Glutamatergic neuron (in vitro differentiated cells): ENCODE measurements around the gene EZR. TPM values are rescaled to one million over a fixed set of nuclear protein-coding genes. Genes with fewer than 3 reads are reported as not detected.
"Not testable (repeated sequence)": the region's sequence is repeated elsewhere in the genome, so short reads cannot be mapped to it uniquely, and the experiment has no call there.

Experiments
- DNase-seq: peaks from one replicate; pipeline ENCODE4 v3.0.0; 2022
- H3K27ac Mint-ChIP-seq: one replicate; pipeline ENCODE4 v1.8.0; 2020; ENCODE audit warnings: mild to moderate bottlenecking, mixed read lengths, inconsistent platforms; ENCODE audit not compliant: unreplicated experiment
- H3K27me3 Mint-ChIP-seq: one replicate; pipeline ENCODE4 v1.8.0; 2020; ENCODE audit warnings: mild to moderate bottlenecking, moderate library complexity, mixed read lengths, inconsistent platforms; ENCODE audit not compliant: unreplicated experiment
- H3K36me3 Mint-ChIP-seq: one replicate; pipeline ENCODE4 v1.8.0; 2020; ENCODE audit warnings: mild to moderate bottlenecking, mixed read lengths, inconsistent platforms; ENCODE audit not compliant: unreplicated experiment
- H3K4me1 Mint-ChIP-seq: one replicate; pipeline ENCODE4 v1.8.0; 2020; ENCODE audit warnings: mild to moderate bottlenecking, low read depth, mixed read lengths, inconsistent platforms; ENCODE audit not compliant: unreplicated experiment
- H3K4me3 Mint-ChIP-seq: one replicate; pipeline ENCODE4 v1.8.0; 2020; ENCODE audit warnings: mild to moderate bottlenecking, mixed read lengths, inconsistent platforms; ENCODE audit not compliant: unreplicated experiment
- H3K9me3 Mint-ChIP-seq: one replicate; pipeline ENCODE4 v1.8.0; 2020; ENCODE audit warnings: mild to moderate bottlenecking, moderate library complexity, mixed read lengths, inconsistent platforms; ENCODE audit not compliant: unreplicated experiment
- CTCF ChIP-seq: fragments of 200-600 bp; sonication (generic); IDR thresholded peaks from one replicate; pipeline ENCODE4 v1.5.0; 2021; ENCODE audit not compliant: partially characterized antibody, unreplicated experiment
- total RNA-seq: library from RNA; stranded (reverse); fragmentation: NEBNext Ultra II Directional; extraction: Animal tissue kit (Norgen Biotek cat#: 25700); gene quantifications from one replicate; pipeline ENCODE4 v1.2.1, GENCODE V29; 2021; ENCODE audit not compliant: unreplicated experiment

EZR gene
- total RNA-seq, 1 donor from 2014 or later, result 272 TPM

GRCh38 chr6:158847012-158847529 is 27.9 kb upstream of the EZR start:
- Mint-ChIP-seq H3K9me3 (no peaks in the 10 kb centered on the region), H3K4me1 (no peaks in the 10 kb centered on the region), H3K36me3 (no peaks in the 10 kb centered on the region), H3K27ac (no peak overlapping the region), H3K27me3 (peaks cover 3% of the 10 kb centered on the region), H3K4me3 (no peak overlapping the region)
- no peak for DNase-seq
- TF ChIP-seq CTCF, result no peak

DNA sequence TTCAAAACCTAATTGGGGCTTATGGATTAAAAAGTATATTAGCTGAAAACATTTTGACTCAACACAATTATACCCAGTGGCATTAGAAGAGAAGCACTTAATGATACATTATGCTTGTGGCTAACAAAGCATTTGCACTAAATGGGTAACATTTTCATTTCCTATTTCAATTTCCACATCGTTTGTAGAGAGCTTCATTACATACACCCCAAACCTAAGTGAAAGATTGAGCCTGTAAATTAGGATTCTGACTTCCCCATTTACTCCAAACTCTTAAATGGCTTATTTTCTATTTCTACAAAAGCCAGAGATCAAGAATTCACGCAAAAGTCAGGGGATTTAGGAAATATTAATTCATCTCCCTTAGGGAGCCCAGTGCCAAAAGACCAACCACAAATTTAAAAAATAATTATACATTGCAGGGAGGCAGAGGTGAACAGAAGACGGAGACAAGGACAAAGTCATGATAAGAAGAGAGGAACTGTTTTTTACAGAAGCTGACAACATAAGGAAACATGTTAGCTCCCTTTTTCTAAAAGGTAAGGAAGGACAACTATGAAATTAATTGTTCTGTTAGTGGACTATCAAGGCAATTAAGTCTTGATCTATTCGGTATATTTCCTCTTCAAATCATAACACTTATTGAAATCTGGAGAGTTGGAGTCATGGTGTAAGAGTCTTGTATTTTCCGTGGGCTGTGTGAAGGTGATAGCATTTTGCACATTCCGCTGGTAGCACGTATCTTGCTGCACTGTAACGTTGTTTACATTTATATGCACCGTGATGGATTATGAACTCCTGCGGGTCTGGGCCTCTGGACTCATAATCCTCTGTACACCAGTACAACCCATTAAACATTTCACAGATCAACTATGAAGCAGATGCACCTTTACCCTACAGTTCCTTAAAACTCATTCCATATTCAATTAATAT is 24.8 kb upstream of the EZR start:
- Mint-ChIP-seq H3K4me1 (no peaks in the 10 kb centered on the region), H3K4me3 (no peak overlapping the region), H3K27ac (no peak overlapping the region), H3K27me3 (peaks cover 3% of the 10 kb centered on the region), H3K9me3 (peaks cover 2% of the 10 kb centered on the region), H3K36me3 (peaks cover 5% of the 10 kb centered on the region)
- TF ChIP-seq CTCF, result no peak
- DNase-seq, result no peak

DNA sequence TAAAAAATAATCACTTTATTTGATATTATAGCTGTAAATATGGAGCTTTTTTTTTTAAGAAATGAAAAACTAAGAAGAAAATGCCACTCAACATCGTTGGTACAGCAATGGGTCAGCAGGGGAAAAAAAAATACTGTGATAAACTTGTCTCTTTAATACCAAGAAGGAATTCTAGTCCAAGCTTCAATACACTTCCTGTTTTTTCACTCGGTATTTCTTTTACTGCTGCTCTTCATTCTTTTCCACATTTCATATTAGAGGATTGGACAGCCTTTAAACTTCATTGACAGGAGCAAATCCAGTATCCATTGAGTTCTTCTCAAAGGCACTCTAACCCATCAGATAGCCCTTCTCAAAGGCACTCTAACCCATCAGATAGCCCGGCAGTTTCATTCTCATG is 22.2 kb upstream of the EZR start:
- H3K4me3 Mint-ChIP-seq, result no peak overlapping the region
- peaks cover 5% of the 10 kb centered on the region for H3K36me3 Mint-ChIP-seq
- no peak overlapping the region for H3K27ac Mint-ChIP-seq
- peaks cover 7% of the 10 kb centered on the region for H3K4me1 Mint-ChIP-seq
- H3K9me3 Mint-ChIP-seq, result peaks cover 2% of the 10 kb centered on the region
- DNase-seq, result no peak
- TF ChIP-seq CTCF, result no peak
- no peaks in the 10 kb centered on the region for H3K27me3 Mint-ChIP-seq

DNA sequence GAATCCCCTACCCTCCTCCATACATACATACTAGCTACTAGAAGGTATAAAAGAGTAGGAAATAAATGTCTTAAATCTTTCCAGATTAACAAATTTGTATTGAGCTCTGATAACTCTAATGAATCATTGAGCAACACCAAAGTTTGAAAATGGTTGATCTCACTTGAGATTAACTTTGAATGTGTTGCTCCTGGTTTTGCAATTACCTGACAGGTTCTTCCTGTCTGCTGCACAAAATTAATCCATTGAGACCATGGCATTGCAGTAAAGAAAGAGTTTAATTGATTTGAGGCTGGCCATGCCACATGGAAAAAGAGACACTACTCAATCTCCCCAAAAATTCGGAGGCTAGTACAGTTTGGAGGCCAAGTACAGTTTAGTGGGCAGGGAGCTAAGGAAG is 21.3 kb upstream of the EZR start:
- Mint-ChIP-seq H3K4me3 (no peak overlapping the region), H3K27ac (no peak overlapping the region), H3K36me3 (peaks cover 5% of the 10 kb centered on the region), H3K9me3 (peaks cover 2% of the 10 kb centered on the region), H3K4me1 (peaks cover 10% of the 10 kb centered on the region), H3K27me3 (peaks cover 2% of the 10 kb centered on the region)
- TF ChIP-seq CTCF, result no peak
- no peak for DNase-seq

GRCh38 chr6:158839796-158840195 is 20.6 kb upstream of the EZR start:
- Mint-ChIP-seq H3K27ac (no peak overlapping the region), H3K9me3 (peaks cover 2% of the 10 kb centered on the region), H3K27me3 (peaks cover 2% of the 10 kb centered on the region), H3K4me3 (no peak overlapping the region), H3K36me3 (peaks cover 5% of the 10 kb centered on the region), H3K4me1 (peaks cover 14% of the 10 kb centered on the region)
- DNase-seq, result no peak
- TF ChIP-seq CTCF, result no peak

GRCh38 chr6:158838790-158839189 is 19.6 kb upstream of the EZR start:
- not testable (repeated sequence) for H3K27ac Mint-ChIP-seq, H3K27me3 Mint-ChIP-seq, DNase-seq, H3K36me3 Mint-ChIP-seq, H3K4me3 Mint-ChIP-seq, H3K9me3 Mint-ChIP-seq
- H3K4me1 Mint-ChIP-seq, result peaks cover 14% of the 10 kb centered on the region
